Stimulated activated CD4-positive, alpha-beta T cell treated with anti-CD3 and anti-CD28 coated beads, TNF-alpha, amount 100 ng/mL, for 4 hours (primary cell): ENCODE results near the gene QKI.

Source experiments
- DNase-seq, 3 experiments: peaks; one replicate each; pipeline ENCODE4 v3.0.0-alpha.2; 2020; ENCODE audit warnings: low read depth in 3 of 3

The QKI gene

DNA sequence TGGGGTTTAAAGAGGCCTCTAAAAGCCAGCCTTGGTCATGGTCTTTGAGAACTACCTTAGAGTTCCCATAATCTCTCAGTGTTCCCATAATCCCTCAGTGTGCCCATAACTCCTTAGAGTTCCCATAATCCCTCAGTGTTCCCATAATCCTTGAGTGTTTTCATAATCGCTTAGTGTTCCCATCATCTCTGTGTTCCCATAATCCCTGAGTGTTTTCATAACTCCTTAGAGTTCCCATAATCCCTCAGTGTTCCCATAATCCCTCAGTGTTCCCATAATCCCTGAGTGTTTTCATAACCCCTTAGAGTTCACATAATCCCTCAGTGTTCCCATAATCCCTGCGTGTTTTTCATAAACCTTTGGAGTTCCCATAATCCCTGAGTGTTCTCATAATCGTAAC, 199.2 kb downstream of the QKI start:
- no peak for DNase-seq

- DNase-seq: no peak
These were observed 201.9 kb downstream of the QKI start for GRCh38 chr6:163616452-163616851.

DNA sequence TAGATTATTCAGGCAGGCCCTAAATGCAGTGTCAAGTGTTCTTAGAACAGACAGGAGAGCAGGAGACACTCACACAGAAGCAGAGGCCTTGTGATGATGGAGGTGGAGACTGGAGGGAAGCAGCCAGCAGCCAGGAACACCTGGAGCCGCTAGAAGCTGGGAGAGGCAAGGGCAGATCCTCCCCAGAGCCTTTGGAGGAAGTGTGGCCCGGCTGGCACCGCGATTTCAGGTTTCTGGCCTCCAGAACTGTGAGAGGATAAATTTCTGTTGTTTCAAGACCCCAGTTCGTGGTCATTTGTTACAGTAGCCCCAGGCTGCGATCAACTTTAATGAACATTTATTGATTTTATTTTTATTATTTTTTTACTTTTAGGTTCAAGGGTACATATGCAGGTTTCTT, 203.0 kb downstream of the QKI start:
- no peak for DNase-seq

DNA sequence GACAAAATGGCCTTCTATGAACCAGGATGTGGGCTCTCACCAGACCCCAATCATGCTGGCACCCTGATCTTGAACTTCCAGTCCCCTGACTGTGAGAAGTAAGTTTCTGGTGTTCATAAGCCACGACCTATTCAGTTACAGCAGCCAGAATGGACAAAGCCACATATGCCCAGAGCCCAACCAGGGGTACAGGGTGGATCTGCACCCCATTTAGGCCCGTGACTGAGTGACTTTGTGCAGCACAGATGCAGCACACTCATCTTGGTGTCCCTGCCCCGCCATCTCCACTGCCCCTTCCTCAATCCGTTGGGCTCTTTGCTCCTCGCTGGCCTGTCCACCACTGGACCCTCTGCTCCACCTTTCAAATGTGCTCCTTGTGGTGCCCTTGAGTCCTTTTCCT, 205.6 kb downstream of the QKI start:
- no peak for DNase-seq

GRCh38 chr6:163620670-163621330, 206.3 kb downstream of the QKI start:
- no peak for DNase-seq

DNA sequence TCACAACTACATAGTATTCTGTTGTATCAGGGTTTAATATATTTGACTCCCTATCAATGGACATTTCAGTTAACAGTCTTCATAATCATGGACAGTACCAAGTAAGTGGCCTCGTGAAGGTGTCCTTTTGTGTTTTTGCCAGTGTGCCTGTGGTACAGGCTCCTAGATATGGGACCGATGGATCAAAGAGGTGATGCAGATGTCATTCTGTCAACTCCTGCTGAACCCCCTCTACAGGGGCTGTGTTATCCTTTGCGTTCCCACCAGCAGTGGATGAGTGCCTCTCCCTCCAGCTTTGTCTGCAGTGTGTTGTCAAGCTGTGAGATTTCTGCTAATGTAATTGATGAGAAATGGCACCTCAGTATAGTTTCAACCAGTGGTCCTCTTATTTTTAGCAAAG, 210.7 kb downstream of the QKI start:
- DNase-seq: no peak

- no peak for DNase-seq
These were observed 211.8 kb downstream of the QKI start for GRCh38 chr6:163626073-163626867.

GRCh38 chr6:163627274-163628062, 212.9 kb downstream of the QKI start:
- DNase-seq: no peak
